Measurements from ENCODE around the gene OR13G1.

OR13G1 gene

GRCh38 chr1:247642742-247643141 is 36.8 kb downstream of the OR13G1 start:
- ATAC-seq: no peak
- TF ChIP-seq CSRNP3 (CRISPR knock-in tag; IDR thresholded peaks at IDR 0.05) (no peak), ZFP30 (CRISPR knock-in tag; IDR thresholded peaks at IDR 0.05) (no peak), ZNF70 (CRISPR knock-in tag; IDR thresholded peaks at IDR 0.05) (no peak)

- peak; percentile 58 for ATAC-seq
- no peak for TF ChIP-seq BACH2 (CRISPR knock-in tag; IDR thresholded peaks at IDR 0.05; ENCODE audit: borderline replicate concordance)
- TF ChIP-seq SNAI2 (CRISPR knock-in tag; IDR thresholded peaks at IDR 0.05): no peak
- no peak for TF ChIP-seq ZFP30 (CRISPR knock-in tag; IDR thresholded peaks at IDR 0.05)
- no peak for TF ChIP-seq PATZ1 (CRISPR knock-in tag; IDR thresholded peaks at IDR 0.05; ENCODE audit: borderline replicate concordance)
These were observed 40.1 kb downstream of the OR13G1 start for GRCh38 chr1:247639381-247639981.

- no peak for ATAC-seq
- TF ChIP-seq ARNTL (CRISPR knock-in tag; IDR thresholded peaks at IDR 0.05; ENCODE audit: borderline replicate concordance, low read depth): no peak
These were observed 40.8 kb downstream of the OR13G1 start for GRCh38 chr1:247638781-247639180.

GRCh38 chr1:247638011-247638410 is 41.5 kb downstream of the OR13G1 start:
- ATAC-seq: no peak
- TF ChIP-seq OSR1 (CRISPR knock-in tag; IDR thresholded peaks at IDR 0.05) (no peak), TCF4 (CRISPR knock-in tag; IDR thresholded peaks at IDR 0.05; ENCODE audit: borderline replicate concordance) (no peak), SNAI2 (CRISPR knock-in tag; IDR thresholded peaks at IDR 0.05) (no peak), CSRNP3 (CRISPR knock-in tag; IDR thresholded peaks at IDR 0.05) (no peak), PATZ1 (CRISPR knock-in tag; IDR thresholded peaks at IDR 0.05; ENCODE audit: borderline replicate concordance) (no peak), CSDC2 (CRISPR knock-in tag; IDR thresholded peaks at IDR 0.05) (no peak), TOX (CRISPR knock-in tag; IDR thresholded peaks at IDR 0.05; ENCODE audit: borderline replicate concordance) (no peak)

GRCh38 chr1:247627951-247628350 is 51.6 kb downstream of the OR13G1 start:
- no peak for ATAC-seq
- TF ChIP-seq ARNTL (CRISPR knock-in tag; IDR thresholded peaks at IDR 0.05; ENCODE audit: borderline replicate concordance, low read depth): no peak
- no peak for TF ChIP-seq TCF4 (CRISPR knock-in tag; IDR thresholded peaks at IDR 0.05; ENCODE audit: borderline replicate concordance)
- TF ChIP-seq RARB (CRISPR knock-in tag; IDR thresholded peaks at IDR 0.05): no peak
- TF ChIP-seq TOX (CRISPR knock-in tag; IDR thresholded peaks at IDR 0.05; ENCODE audit: borderline replicate concordance): no peak
- TF ChIP-seq PPARA (CRISPR knock-in tag; IDR thresholded peaks at IDR 0.05; ENCODE audit: borderline replicate concordance): no peak
- no peak for TF ChIP-seq POU6F1 (CRISPR knock-in tag; IDR thresholded peaks at IDR 0.05; ENCODE audit: borderline replicate concordance, low read depth)
- TF ChIP-seq ISL1 (CRISPR knock-in tag; IDR thresholded peaks at IDR 0.05): no peak
- no peak for TF ChIP-seq ZC3H10 (CRISPR knock-in tag; IDR thresholded peaks at IDR 0.05)
- TF ChIP-seq CSRNP3 (CRISPR knock-in tag; IDR thresholded peaks at IDR 0.05): no peak
- TF ChIP-seq PATZ1 (CRISPR knock-in tag; IDR thresholded peaks at IDR 0.05; ENCODE audit: borderline replicate concordance): no peak
- no peak for TF ChIP-seq ESRRG (CRISPR knock-in tag; IDR thresholded peaks at IDR 0.05)
- no peak for TF ChIP-seq ZFP30 (CRISPR knock-in tag; IDR thresholded peaks at IDR 0.05)
- no peak for TF ChIP-seq TSHZ2 (CRISPR knock-in tag; IDR thresholded peaks at IDR 0.05)
